GM18526 (cell line): ENCODE data around the gene RNF31.

ENCODE experiments used
- POLR2A ChIP-seq: IDR thresholded peaks from 3 replicates; pipeline ENCODE4 v1.6.1; 2011; ENCODE audit not compliant: insufficient read length; ENCODE audit errors: extremely low read depth

The RNF31 gene

DNA sequence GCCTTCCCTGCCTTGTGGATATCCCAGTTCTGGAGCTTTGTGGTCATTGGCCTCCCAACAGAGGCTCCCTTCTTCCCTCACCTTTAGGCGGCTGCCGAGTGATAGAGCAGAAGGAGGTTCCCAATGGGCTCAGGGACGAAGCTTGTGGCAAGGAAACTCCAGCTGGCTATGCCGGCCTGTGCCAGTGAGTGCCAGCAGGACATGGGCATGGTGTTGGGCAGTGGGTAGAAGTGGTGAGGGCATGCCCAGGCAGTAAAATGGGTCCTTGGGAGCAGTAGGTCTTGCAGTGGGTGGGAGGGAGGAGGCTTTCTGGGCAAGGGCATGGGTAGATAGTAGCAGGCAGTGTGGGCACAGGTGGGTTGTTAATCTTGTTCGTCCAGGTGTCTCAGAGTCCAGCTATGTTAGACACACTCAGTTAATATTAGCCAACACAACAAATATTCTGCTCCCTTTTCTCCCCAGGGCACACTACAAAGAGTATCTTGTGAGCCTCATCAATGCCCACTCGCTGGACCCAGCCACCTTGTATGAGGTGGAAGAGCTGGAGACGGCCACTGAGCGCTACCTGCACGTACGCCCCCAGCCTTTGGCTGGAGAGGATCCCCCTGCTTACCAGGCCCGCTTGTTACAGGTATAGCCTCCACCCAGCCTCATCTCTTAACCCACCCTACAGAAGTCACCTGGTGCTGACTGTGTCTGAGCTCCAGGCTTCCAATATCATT lies 12.6 kb downstream of the RNF31 start:
- TF ChIP-seq POLR2A, result no peak

- TF ChIP-seq POLR2A, result no peak
Measured at GRCh38 chr14:24160499-24160849, 13.2 kb downstream of the RNF31 start.

- peak; percentile 86 for TF ChIP-seq POLR2A
Measured at GRCh38 chr14:24160850-24161804, 13.8 kb downstream of the RNF31 start, which contains the start of gene IRF9. IRF9 (plus strand) TSS chr14:24161265; CDS start chr14:24162145, 880 bp downstream.

- TF ChIP-seq POLR2A, result no peak
Measured at GRCh38 chr14:24162093-24162492, 14.8 kb downstream of the RNF31 start.

- peak; percentile 22 for TF ChIP-seq POLR2A
Measured at GRCh38 chr14:24164518-24164991, 17.3 kb downstream of the RNF31 start.

DNA sequence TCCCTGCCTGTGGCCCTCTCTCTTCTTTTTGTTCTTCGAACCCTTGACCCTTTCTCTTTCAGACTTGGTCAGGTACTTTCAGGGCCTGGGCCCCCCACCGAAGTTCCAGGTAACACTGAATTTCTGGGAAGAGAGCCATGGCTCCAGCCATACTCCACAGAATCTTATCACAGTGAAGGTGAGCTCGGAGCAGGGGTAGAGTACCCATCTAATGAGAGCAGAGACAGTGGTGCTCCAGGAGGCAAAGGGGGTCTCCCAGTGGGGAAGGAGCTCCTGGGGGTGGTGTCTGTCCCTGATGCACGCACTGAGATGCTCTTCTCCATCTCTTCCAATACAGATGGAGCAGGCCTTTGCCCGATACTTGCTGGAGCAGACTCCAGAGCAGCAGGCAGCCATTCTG lies 18.5 kb downstream of the RNF31 start:
- no peak for TF ChIP-seq POLR2A

- no peak for TF ChIP-seq POLR2A
Measured at GRCh38 chr14:24167469-24168114, 20.3 kb downstream of the RNF31 start.

DNA sequence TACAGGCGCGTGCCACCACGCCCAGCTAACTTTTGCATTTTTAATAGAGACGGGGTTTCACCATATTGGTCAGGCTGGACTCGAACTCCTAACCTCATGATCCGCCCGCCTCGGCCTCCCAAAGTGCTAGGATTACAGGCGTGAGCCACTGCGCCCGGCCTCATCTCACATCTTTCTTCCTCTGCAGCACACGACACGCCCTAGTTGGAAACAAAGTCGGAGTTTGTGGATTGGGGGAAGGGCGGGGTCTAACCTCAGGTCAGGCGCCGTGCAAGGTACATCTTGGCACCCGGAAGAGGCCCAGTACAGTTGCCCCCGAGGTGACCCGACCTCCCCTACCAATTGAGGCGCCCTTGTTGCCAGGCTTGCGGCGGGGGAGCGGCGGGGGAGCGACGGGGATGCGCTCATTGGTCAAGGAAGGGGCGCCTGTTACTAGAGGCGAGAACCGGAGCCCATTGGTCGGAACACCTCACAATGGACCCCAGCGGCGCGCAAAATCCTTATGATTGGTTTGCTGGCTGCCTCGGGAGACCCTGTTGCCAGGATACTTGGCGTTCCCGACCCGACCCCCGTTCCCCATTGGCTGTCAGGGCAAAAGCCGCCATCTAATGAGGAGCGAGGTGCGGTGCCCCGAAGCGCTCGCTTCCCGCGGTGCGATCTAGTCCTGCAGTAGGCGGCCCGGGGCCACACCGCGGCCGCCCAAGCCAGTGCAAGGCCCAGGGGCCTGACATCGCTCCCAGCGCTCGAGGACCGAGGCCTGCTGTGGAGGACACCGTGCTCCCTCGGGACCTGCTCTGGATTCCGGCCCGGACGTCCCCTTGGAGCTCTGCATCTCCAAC lies 24.3 kb downstream of the RNF31 start, which contains the start of gene REC8:
Gene REC8 (plus strand): TSS at position 659 of the 839 bp plus-strand sequence. CDS start 473 bp downstream, outside the sequence.
- TF ChIP-seq POLR2A, result no peak

DNA sequence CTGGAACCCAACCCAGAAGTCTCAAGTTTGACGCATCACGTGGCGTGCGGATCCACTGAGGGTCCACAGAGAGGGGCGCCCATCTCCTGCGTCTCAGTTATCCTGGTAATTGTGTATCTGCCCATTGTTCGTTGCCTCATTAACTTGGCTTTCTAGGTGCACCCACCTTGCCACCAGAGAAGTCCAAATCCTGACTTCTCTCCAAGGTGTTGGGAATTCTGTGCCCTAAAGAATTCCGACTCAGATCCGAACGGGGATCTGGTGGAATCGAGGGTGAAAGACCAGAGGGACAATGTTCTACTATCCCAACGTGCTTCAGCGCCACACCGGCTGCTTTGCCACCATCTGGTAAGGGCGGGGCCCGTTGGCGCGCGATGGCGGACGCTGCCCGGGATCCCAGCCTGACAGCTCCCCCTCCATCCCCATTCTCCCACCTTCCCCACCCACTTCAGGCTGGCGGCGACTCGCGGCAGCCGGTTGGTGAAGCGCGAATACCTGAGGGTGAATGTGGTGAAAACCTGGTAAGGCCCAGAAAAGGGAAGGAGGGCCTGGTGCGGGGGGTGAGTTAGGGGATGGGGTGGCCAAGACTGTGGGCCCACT lies 25.1 kb downstream of the RNF31 start:
- TF ChIP-seq POLR2A, result no peak

- TF ChIP-seq POLR2A, result no peak
Measured at GRCh38 chr14:24172871-24173281, 25.6 kb downstream of the RNF31 start.

GRCh38 chr14:24176599-24176998 lies 29.3 kb downstream of the RNF31 start:
- TF ChIP-seq POLR2A, result no peak

- TF ChIP-seq POLR2A, result no peak
Measured at GRCh38 chr14:24177041-24177825, 29.9 kb downstream of the RNF31 start.

GRCh38 chr14:24177891-24178290 lies 30.6 kb downstream of the RNF31 start:
- TF ChIP-seq POLR2A, result no peak
